ENCODE measurements around the gene PTH2R. TPM values are rescaled to one million over a fixed set of nuclear protein-coding genes. Genes with fewer than 3 reads are reported as not detected.

PTH2R gene
- total and polyA plus RNA-seq, 2 of the 4 experiments (the other 2 are of a cell fraction): under 0.01 TPM; not detected in 1

GRCh38 chr2:208511573-208511972, 105.0 kb downstream of the PTH2R start:
- Histone ChIP-seq H2AFZ (replicated peaks; ENCODE audit: low read length, poor library complexity) (no peak overlapping the region), H3K36me3 (ENCODE audit: control insufficient read depth, insufficient read depth, low read length) (no peaks in the 10 kb centered on the region), H3K14ac (replicated peaks; ENCODE audit: low read depth, low read length) (no peak overlapping the region), H3K9me1 (ENCODE audit: insufficient read depth, low read length) (no peaks in the 10 kb centered on the region), H3K4me1 (ENCODE audit: control insufficient read depth, insufficient read depth, low read length) (no peaks in the 10 kb centered on the region), H3K56ac (ENCODE audit: extremely low read depth, insufficient read depth, low read length) (no peak overlapping the region), H3K27ac (ENCODE audit: insufficient read depth, low read length) (no peak overlapping the region), H3K4ac (ENCODE audit: low read depth, low read length) (no peak overlapping the region), H2BK20ac (ENCODE audit: low read depth, low read length) (no peak overlapping the region), H4K5ac (ENCODE audit: low read depth, low read length) (no peak overlapping the region), H3K4me3 (ENCODE audit: insufficient read depth, low read depth, low read length) (no peak overlapping the region), H4K91ac (ENCODE audit: insufficient read depth, low read depth, low read length) (no peak overlapping the region), H4K20me1 (ENCODE audit: insufficient read depth, low read length) (no peaks in the 10 kb centered on the region), H2AK5ac (ENCODE audit: low read depth, low read length) (no peak overlapping the region), H3K9me3 (ENCODE audit: control insufficient read depth, insufficient read depth, low read length) (peaks cover 10% of the 10 kb centered on the region), H3K9ac (ENCODE audit: low read depth, low read length) (no peak overlapping the region), H3K23ac (ENCODE audit: low read depth, low read length) (no peak overlapping the region), H3K18ac (ENCODE audit: low read depth, low read length) (no peak overlapping the region), H2BK120ac (ENCODE audit: low read depth, low read length) (no peak overlapping the region), H3K4me2 (ENCODE audit: low read depth, low read length) (no peak overlapping the region), H4K8ac (ENCODE audit: low read depth in 2 of 2, low read length in 2 of 2) (no peak overlapping the region), H2AK9ac (replicated peaks; ENCODE audit: low read depth, low read length, poor library complexity) (no peak overlapping the region), H3K79me1 (ENCODE audit: low read depth in 1 of 2, low read length in 2 of 2) (no peaks in the 10 kb centered on the region), H2BK5ac (ENCODE audit: low read depth, low read length, poor library complexity, severe bottlenecking) (no peak overlapping the region), H3K27me3 (ENCODE audit: control insufficient read depth, insufficient read depth, low read length) (no peaks in the 10 kb centered on the region), H2BK15ac (ENCODE audit: low read depth, low read length) (no peak overlapping the region)
- in situ Hi-C loops (cut with MboI; ENCODE audit: low sequenced_read_pairs) (no loop called here), dilution Hi-C loops (cut with HindIII; ENCODE audit: low sequenced_read_pairs, unreplicated experiment) (no loop called here), intact Hi-C loops (cut with micrococcal nuclease) (no loop called here)
- no peak for TF ChIP-seq CTCF (conservative IDR thresholded peaks at IDR 0.05; ENCODE audit: low read depth, low read length)
- TF ChIP-seq RAD21 (IDR thresholded peaks at IDR 0.05; ENCODE audit: low read length): no peak
- TF ChIP-seq FOS (IDR thresholded peaks at IDR 0.05; ENCODE audit: low read depth, low read length): no peak
- no peak for TF ChIP-seq USF2 (IDR thresholded peaks at IDR 0.05; ENCODE audit: low read depth, low read length)
- TF ChIP-seq, protein P1, sequence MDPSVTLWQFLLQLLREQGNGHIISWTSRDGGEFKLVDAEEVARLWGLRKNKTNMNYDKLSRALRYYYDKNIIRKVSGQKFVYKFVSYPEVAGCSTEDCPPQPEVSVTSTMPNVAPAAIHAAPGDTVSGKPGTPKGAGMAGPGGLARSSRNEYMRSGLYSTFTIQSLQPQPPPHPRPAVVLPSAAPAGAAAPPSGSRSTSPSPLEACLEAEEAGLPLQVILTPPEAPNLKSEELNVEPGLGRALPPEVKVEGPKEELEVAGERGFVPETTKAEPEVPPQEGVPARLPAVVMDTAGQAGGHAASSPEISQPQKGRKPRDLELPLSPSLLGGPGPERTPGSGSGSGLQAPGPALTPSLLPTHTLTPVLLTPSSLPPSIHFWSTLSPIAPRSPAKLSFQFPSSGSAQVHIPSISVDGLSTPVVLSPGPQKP (IDR thresholded peaks at IDR 0.05; ENCODE audit: borderline replicate concordance, low read depth, low read length): no peak
- TF ChIP-seq NFE2L2 (IDR thresholded peaks at IDR 0.05; ENCODE audit: low read depth, low read length): no peak
- TF ChIP-seq MXI1 (IDR thresholded peaks at IDR 0.05; ENCODE audit: borderline replicate concordance, low read depth, low read length): no peak
- no peak for TF ChIP-seq MAZ (IDR thresholded peaks at IDR 0.05; ENCODE audit: borderline replicate concordance, low read depth, low read length)
- TF ChIP-seq CEBPB (IDR thresholded peaks at IDR 0.05; ENCODE audit: low read depth, low read length): no peak
- no peak for TF ChIP-seq SMC3 (IDR thresholded peaks at IDR 0.05; ENCODE audit: low read depth, low read length)
- TF ChIP-seq CHD1 (IDR thresholded peaks at IDR 0.05; ENCODE audit: low read depth, low read length): no peak
- no peak for TF ChIP-seq BHLHE40 (IDR thresholded peaks at IDR 0.05; ENCODE audit: low read depth, low read length)
- no peak for TF ChIP-seq RFX5 (IDR thresholded peaks at IDR 0.05; ENCODE audit: low read depth, low read length)
- no peak for TF ChIP-seq POLR2A (IDR thresholded peaks at IDR 0.05; ENCODE audit: low read depth, low read length)
- TF ChIP-seq MAFK (IDR thresholded peaks at IDR 0.05; ENCODE audit: low read depth, low read length): no peak
- ATAC-seq (ENCODE audit: low read depth) (no peak), DNase-seq (no peak)
- no CpG with 5 or more reads among the region's 1 CpG for WGBS, 2 experiments (ENCODE audit: extremely low coverage in 2 of 2, insufficient read length in 1 of 2)
- ChIA-PET CTCF (no interaction called here), POLR2A (ENCODE audit: unreplicated experiment) (no interaction called here)
- no TSS peak for BruUV-seq (replicated peaks)

All from IMR-90 (cell line).